NCI-H748 (cell line): ENCODE data around the gene UBASH3A.

ENCODE experiments used
- DNase-seq: peaks from one replicate; lab custom pipeline; 2025; ENCODE audit not compliant: unreplicated experiment; lab: John Stamatoyannopoulos, UW

The UBASH3A gene

DNA sequence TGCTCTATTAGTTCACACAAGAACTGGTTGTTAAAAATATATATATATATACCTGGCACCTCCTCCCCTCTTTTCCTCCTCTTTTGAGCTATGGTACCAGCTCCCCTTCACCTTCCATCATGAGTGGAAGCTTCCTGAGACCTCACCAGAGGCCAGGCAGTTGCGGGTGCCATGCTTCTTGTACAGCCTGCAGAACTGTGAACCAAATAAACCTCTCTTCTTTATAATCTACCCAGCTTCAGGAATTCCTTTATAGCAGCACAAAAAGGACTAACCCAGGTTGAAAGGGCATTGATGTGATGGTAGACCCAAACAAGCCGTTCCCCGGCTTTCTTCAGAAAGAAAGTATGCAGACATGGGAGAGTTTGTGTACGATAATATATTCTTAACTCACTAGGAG lies 77.5 kb downstream of the UBASH3A start:
- DNase-seq: no peak

DNA sequence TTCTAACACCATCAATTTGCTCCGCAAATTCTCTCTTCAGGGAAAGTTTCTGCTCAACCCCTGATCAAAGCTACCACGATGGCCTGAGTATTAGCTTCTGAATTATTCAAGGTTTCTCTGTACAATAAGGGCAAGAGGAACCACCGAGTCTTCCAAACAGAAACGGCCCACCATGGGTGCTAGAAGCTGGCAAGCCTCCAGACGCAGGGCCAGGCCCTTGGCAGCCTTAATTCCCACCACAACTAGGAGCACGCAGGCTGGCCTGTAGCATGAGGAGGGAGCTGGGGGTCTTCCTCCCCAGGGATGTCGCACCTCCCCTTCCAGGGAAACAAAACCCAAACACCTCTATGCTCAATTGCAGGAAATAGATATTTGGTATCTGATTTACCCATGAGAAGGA lies 81.3 kb downstream of the UBASH3A start:
- no peak for DNase-seq

DNA sequence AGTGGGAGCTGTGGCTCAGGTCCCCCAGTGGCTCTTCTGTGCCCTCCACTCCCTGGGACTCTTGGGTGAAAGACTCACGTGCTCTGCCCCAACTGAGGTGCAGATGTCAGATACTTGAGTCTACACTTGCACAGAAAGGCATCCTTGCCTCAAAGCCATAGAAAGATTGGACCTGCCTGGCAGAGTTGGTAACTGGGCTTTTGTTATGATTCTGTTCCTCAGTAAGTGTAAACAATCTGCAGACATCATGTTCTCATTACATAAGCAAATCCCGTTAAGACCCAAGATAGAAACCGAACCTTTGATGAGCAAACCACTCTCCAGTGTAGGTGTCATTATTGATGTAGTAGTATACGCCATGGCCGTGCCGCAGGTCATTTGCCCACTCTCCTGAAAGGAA lies 82.4 kb downstream of the UBASH3A start:
- DNase-seq: no peak

DNA sequence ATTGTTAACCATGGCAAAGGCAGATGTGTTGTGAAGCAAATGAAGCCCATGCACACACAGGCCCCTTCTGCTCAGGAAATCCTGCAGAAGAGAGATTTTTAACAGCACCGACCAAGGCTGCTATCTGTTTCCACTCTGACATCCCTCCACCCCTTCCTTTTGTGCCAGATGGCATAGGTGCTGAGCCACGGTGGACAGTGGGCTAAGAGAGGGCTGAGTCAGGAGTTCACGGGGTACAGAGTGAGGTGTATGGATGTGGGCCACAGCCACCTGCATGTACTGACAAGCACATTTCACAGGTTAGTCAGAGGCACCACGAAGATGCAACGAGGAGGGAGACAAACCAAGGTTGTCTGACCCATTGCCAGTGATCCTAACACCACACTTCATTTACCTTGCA lies 82.8 kb downstream of the UBASH3A start:
- DNase-seq: no peak

DNA sequence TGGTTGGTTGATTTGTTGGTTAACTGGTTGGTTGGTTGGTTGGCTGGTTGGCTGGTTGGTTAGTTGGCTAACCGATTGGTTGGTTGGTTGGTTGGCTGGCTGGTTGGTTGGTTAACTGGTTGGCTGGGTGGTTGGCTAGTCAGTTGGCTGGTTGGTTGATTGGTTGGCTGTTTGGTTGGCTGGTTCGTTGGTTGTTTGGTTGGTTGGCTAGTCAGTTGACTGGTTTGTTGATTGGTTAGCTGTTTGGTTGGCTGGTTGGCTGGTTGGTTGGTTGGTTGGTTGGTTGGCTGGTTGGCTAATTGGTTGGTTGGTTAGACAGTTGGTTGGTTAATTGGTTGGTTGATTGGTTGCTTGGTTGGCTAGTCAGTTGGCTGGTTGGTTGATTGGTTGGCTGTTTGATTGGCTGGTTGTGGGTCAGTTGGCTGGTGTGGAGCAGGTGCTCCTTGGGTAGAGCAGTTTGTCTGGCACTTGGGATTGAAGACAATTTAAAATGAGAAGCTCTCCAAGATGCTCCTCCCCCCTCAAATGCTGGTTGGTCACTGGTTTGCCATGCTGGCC lies 85.4 kb downstream of the UBASH3A start:
- no peak for DNase-seq

DNA sequence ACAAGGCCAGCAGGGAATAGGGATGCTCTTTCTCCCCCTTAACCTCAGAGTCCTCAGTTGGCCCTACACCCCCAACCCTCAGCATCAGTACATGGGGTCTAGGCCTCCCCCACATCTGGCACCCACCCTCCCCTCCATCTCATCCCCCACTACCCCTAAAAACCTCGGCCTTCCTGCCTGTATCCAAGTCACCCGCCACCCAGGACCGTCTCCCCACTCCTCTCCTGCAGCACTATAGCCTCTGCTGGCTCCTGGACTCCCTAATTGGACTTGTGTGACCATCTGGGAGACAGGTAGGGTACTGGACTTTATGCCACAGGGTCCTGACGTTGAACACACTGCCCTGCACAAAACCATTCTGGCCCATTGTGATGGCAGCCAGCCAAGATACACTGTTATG lies 86.3 kb downstream of the UBASH3A start:
- DNase-seq: no peak

DNA sequence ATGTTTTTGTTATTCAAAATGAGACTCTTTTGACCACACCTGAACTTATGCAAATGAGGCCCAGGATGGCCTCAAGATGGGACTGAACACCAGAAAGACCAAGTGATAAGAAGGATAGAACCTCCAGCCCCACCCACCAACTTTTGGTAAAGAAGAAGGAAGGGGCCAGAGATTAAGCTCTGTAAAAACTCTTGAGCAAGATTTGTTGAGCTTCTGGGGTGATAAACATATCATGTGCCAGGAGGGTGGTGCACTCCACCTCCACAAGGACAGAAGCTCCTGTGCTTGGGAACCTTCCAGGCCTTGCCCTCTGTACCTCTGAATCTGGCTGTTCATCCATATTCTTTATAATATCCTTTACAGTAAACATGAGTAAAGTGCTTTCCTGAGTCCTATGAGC lies 87.0 kb downstream of the UBASH3A start:
- DNase-seq: no peak

DNA sequence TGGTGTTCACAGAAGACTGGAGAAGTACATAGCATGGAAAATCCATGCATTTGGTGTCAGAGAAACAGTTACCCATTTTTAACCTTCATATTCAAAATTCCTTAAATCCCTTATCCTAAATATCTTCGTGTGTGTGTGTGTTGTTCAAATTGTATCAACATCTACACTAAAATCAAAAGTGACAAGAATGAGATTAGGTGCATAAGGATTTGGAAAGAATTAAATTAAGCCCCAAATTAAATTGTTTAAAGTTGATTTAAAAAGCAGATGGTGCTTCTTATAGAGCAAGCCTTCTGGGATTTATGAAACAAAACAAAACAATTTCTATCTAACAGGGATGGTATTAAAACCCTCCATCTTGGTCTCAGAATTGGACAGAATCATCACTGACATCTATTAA lies 87.6 kb downstream of the UBASH3A start:
- no peak for DNase-seq

DNA sequence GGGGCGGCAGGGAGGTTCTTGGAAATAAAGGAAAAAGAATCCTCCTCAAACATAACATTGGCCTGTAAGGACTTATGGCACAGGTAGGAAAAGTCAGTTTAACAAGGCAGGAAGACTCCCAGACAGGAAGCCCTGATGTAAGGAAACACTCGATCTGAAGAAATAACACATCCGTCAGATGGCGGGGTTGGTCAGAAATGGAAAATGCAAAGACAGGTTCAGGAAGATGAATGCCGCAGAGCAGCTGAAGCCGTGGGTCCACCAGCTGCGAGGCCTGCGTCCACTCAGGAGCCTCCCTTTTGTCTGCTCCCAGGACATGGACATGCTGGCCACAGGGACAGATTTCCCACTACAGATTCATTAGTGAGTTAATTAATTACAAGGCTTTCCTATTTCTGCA lies 88.5 kb downstream of the UBASH3A start:
- DNase-seq: no peak

DNA sequence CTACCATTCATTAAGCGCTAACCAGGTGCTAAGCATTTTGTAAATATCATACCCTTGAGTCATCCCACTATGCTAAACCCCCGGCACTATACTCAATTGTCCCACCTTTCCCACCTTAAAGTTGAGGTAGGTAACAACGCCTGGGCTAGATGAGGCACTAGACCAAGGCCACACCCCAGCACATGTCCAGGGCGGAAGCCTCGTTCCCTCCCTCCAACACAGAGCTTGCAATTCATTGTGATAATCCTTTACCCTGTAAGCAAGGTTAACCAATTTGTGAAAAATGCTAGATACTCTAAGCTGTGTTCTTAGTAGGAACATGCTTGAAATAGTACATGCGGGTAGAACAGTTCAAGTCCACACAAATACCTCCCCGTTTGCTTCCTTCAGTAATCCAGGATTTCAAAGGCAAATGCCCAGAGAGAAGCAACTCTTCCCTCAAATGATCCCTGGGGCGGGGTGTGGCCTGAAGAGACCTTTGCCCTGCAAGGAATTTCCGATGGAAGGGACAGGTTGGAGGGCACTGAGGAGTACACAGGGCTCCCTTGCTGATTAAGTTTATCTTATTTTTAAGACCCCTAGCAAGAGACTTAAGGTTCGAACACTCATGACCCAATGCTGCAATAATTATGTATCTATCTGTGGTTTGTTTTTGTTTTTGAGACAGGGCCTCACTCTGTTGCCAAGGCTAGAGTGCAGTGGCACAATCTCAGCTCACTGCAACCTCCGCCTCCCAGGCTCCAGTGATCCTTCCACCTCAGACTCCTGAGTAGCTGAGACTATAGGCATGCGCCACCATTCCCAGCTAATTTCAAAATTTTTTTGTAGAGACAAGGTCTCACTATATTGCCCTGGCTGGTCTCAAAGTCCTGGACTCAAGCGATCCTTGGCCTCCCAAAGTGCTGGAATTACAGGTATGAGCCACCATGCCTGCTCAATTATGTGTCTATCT lies 89.7 kb downstream of the UBASH3A start:
- DNase-seq: no peak

DNA sequence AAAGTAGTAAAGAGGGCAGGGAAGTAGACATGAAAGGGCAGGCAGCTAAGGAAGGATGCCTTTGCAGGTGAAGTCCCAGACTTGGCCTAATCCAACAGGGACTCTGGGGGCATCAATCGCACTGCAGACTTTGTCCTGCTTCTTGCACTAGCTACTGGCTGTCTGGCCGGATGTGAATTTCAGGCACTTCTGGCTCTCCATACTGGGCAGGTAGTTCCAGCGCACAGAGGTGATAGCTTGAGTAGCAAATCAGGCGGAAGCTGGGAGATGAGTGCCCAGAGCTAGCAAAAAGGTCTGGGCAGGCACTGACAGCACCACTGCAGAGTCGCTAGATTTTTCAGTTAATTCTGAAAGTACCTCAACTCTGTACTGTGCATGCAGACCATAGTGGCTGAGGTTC lies 91.3 kb downstream of the UBASH3A start:
- no peak for DNase-seq

DNA sequence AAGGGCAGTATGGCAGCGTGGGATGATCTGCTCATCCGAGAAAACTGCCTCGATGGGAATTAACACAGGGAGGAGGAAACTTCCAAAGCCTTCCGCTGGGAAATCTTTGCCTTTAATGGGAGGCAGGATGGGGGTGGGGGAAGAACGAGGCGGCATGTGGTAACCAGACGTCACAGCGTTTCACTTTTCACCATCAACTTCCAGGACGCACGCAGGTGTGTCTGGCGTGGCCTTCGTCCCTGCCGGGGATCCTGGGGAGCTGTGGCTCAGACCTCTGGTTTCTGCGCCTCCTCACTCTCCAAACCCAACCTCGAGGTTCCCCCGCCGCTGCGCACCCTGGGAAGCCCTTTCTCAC lies 92.0 kb downstream of the UBASH3A start:
- peak; percentile 88 for DNase-seq

DNA sequence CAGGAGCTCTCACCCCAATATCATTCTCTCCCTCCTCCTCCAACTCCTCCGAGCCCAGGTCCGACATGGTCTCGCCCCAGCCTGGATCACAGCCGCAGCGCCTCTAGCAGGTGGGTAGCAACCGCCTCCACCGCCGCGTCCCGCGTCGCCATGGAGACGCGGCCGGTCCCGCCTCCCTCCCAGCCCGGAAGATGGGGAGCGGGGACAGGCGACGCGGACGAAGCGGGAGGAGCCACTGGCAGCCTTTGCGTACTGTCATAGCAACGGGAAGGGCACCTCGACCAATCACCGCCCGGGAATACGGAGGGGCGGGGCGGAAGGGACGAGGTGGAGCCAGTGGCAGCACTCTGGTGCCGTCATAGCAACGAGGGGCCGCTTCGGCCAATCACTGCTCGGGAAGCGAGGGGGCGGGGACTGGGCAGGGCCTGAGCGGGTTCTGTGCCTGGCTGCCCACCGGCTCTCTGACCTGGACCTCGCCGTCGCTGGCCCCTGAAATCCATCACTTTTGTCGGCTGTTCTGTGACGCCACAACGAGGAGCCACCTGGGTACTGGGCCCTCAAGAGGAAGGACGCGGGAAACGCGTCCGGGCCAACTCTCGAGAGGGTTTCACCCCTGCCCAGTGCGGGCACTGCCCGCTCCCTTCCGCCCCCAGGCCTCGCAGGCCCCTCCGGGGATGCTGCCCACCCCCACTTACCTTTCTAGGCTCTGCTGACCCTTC lies 92.6 kb downstream of the UBASH3A start, which contains the start of gene RSPH1:
Gene RSPH1 (minus strand): TSS at position 105 of the 719 bp plus-strand sequence. CDS start 38 bp downstream, at position 67.
- peak; percentile 99 for DNase-seq

DNA sequence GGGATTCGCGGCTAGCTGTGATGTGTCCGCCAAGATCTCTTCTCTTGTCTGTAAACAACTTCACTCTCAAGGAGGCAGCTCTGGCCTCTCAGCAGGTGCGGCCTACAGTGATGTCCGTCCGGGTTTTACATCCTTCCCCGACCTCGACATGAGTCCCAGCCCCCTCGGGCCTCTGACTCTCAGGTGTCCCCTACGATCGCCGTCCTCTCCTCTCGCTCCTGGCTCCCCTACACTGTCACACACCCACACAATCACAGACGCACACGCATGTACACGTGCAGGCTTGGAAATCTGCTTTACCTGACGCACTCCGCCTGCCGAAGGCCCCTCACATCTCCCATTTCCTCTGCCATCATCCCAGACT lies 93.1 kb downstream of the UBASH3A start:
- peak; percentile 54 for DNase-seq
